CD4-positive, alpha-beta memory T cell (primary cell): ENCODE results near the gene GAP43. TPM values are rescaled to one million over a fixed set of nuclear protein-coding genes. Genes with fewer than 3 reads are reported as not detected.

ENCODE experiments used
- CTCF ChIA-PET: fragments of 350-600 bp; sonication (Branson Sonifier 250); formaldehyde crosslinking; loops from one replicate; lab custom pipeline; 2021; ENCODE audit warnings: inconsistent platforms; ENCODE audit not compliant: partially characterized antibody; lab: Charles Lee
- POLR2A ChIA-PET: fragments of 350-600 bp; sonication (Branson Sonifier 250); formaldehyde crosslinking; loops from one replicate; lab custom pipeline; 2021; ENCODE audit not compliant: partially characterized antibody; lab: Charles Lee
- DNase-seq, 5 donors: peaks; one replicate each; pipeline versions ENCODE4 v3.0.0 to v3.0.0-alpha.2; 2020 to 2022; ENCODE audit warnings: mixed read lengths in 1 of 5
- H3K27ac ChIP-seq: one replicate; pipeline ENCODE4 v1.7.0; 2013; ENCODE audit warnings: low read depth, low read length
- H3K27me3 ChIP-seq: 2 replicates; pipeline ENCODE4 v1.7.0; 2013; ENCODE audit warnings: mild to moderate bottlenecking, low read length, moderate library complexity; ENCODE audit not compliant: insufficient read depth
- H3K36me3 ChIP-seq: 2 replicates; pipeline ENCODE4 v1.7.0; 2013; ENCODE audit warnings: mild to moderate bottlenecking, low read length, moderate library complexity; ENCODE audit not compliant: insufficient read depth
- H3K4me1 ChIP-seq: 2 replicates; pipeline ENCODE4 v1.7.0; 2013; ENCODE audit warnings: mild to moderate bottlenecking, low read length, moderate library complexity; ENCODE audit not compliant: insufficient read depth
- H3K4me3 ChIP-seq, 2 donors: one replicate each; pipeline ENCODE4 v1.7.0; 2013; ENCODE audit warnings: low read length in 2 of 2, mild to moderate bottlenecking in 1 of 2
- H3K9me3 ChIP-seq, 2 donors: one replicate each; pipeline ENCODE4 v1.7.0; 2013; ENCODE audit warnings: low read length in 2 of 2, control low read depth in 1 of 2; ENCODE audit not compliant: control insufficient read depth in 1 of 2
- H3K27ac Mint-ChIP-seq, 7 donors: one replicate each; pipeline ENCODE4 v1.8.0; 2020 to 2021; ENCODE audit warnings: mixed read lengths in 7 of 7, mild to moderate bottlenecking in 6 of 7, inconsistent platforms in 3 of 7, moderate library complexity in 3 of 7
- H3K27me3 Mint-ChIP-seq, 2 donors: one replicate each; pipeline ENCODE4 v1.8.0; 2020 to 2021; ENCODE audit warnings: mixed read lengths in 2 of 2
- H3K36me3 Mint-ChIP-seq, 2 donors: one replicate each; pipeline ENCODE4 v1.8.0; 2020 to 2021; ENCODE audit warnings: mixed read lengths in 2 of 2, inconsistent platforms in 1 of 2, mild to moderate bottlenecking in 1 of 2
- H3K4me1 Mint-ChIP-seq, 4 donors: one replicate each; pipeline ENCODE4 v1.8.0; 2020 to 2021; ENCODE audit warnings: mixed read lengths in 4 of 4, mild to moderate bottlenecking in 1 of 4
- H3K4me3 Mint-ChIP-seq, 8 donors: one replicate each; pipeline ENCODE4 v1.8.0; 2020 to 2021; ENCODE audit warnings: mixed read lengths in 8 of 8, mild to moderate bottlenecking in 7 of 8, moderate library complexity in 6 of 8, inconsistent platforms in 3 of 8
- H3K9me3 Mint-ChIP-seq, 8 donors: one replicate each; pipeline ENCODE4 v1.8.0; 2020 to 2021; ENCODE audit warnings: mixed read lengths in 8 of 8, mild to moderate bottlenecking in 5 of 8, inconsistent platforms in 3 of 8, moderate library complexity in 1 of 8
- intact Hi-C: fragments of 100-400 bp; cut with micrococcal nuclease; formaldehyde crosslinking; loops from one replicate; pipeline ENCODE4 v1.15.1; 2023
- polyA plus RNA-seq, 2 donors: library from polyadenylated mRNA; unstranded; fragments of 300-500 nt; fragmentation: Illumina TruSeq; gene quantifications; one replicate each; pipeline ENCODE4 v1.2.3, GENCODE V29; 2021
- total RNA-seq, 2 experiments: library from RNA; stranded (reverse); gene quantifications; one replicate each; pipeline ENCODE4 v1.2.3, GENCODE V29; 2021

GAP43 gene
- total and polyA plus RNA-seq, 4 experiments from 2014 or later = not detected

- Histone ChIP-seq H3K27ac (no peak overlapping the region), H3K4me1 (peaks cover 28% of the 10 kb centered on the region), H3K27me3 (no peaks in the 10 kb centered on the region), H3K36me3 (no peaks in the 10 kb centered on the region), H3K4me3 (no peak overlapping the region), H3K9me3 (no peaks in the 10 kb centered on the region)
- ChIA-PET CTCF (interaction anchor here (1.0 to 1.9 kb wide), 3 partner anchors 14 to 127 kb away, joined by 3 to 9 read pairs (median 7); no protein-coding TSS in a partner anchor), POLR2A (interaction anchor here (1.0 to 2.7 kb wide), 2 partner anchors 127 to 510 kb away, joined by 3 to 10 read pairs; partner anchors contain the start of gene ZBTB20)
- H3K27me3 Mint-ChIP-seq = no peaks in the 10 kb centered on the region
- H3K4me3 Mint-ChIP-seq = peak overlapping the region; percentile 8 to 77 (median 62)
- no peaks in the 10 kb centered on the region for H3K9me3 Mint-ChIP-seq
- DNase-seq = no peak
- intact Hi-C loops = loop anchor here (5.0 kb wide), 2 partner anchors 145 to 510 kb away; partner anchors contain the start of gene ZBTB20
- peak overlapping the region; percentile 50 to 90 (median 77) for H3K27ac Mint-ChIP-seq
- no peaks in the 10 kb centered on the region for H3K36me3 Mint-ChIP-seq
- peaks cover 16 to 32% (median 21%) of the 10 kb centered on the region in 4 donors for H3K4me1 Mint-ChIP-seq
Observed at GRCh38 chr3:115657168-115657567, 33.9 kb downstream of the GAP43 start.

- no peaks in the 10 kb centered on the region for H3K27me3 ChIP-seq
- H3K4me3 ChIP-seq = peak overlapping the region; percentile 61
- Mint-ChIP-seq H3K4me1 (peaks cover 16 to 32% (median 21%) of the 10 kb centered on the region in 4 donors), H3K27ac (peak overlapping the region; percentile 83 to 100 (median 99)), H3K36me3 (no peaks in the 10 kb centered on the region), H3K9me3 (no peaks in the 10 kb centered on the region), H3K4me3 (peak overlapping the region; percentile 91 to 98 (median 95)), H3K27me3 (no peaks in the 10 kb centered on the region)
- no peaks in the 10 kb centered on the region for H3K36me3 ChIP-seq
- DNase-seq = no peak
- ChIA-PET POLR2A (interaction anchor here (2.7 kb wide), 1 partner anchor 126 kb away, joined by 10 read pairs; no protein-coding TSS in a partner anchor), CTCF (interaction anchor here (1.0 to 1.9 kb wide), 2 partner anchors 36 to 126 kb away, joined by 7 to 9 read pairs; no protein-coding TSS in a partner anchor)
- H3K27ac ChIP-seq = peak overlapping the region; percentile 61
- intact Hi-C loops = loop anchor here (2.0 to 5.0 kb wide), 4 partner anchors 35 to 511 kb away; partner anchors contain the start of gene ZBTB20
- no peaks in the 10 kb centered on the region for H3K9me3 ChIP-seq
- peaks cover 28% of the 10 kb centered on the region for H3K4me1 ChIP-seq
Observed at GRCh38 chr3:115658032-115658336, 34.7 kb downstream of the GAP43 start.

- Histone ChIP-seq H3K36me3 (no peaks in the 10 kb centered on the region), H3K4me1 (peaks cover 28% of the 10 kb centered on the region), H3K4me3 (peak overlapping the region; percentile 61), H3K27ac (peak overlapping the region; percentile 61), H3K9me3 (no peaks in the 10 kb centered on the region), H3K27me3 (no peaks in the 10 kb centered on the region)
- Mint-ChIP-seq H3K27ac (peak overlapping the region; percentile 83 to 100 (median 99)), H3K4me1 (peaks cover 16 to 32% (median 21%) of the 10 kb centered on the region in 4 donors), H3K27me3 (no peaks in the 10 kb centered on the region), H3K4me3 (peak overlapping the region; percentile 91 to 98 (median 95)), H3K9me3 (no peaks in the 10 kb centered on the region), H3K36me3 (no peaks in the 10 kb centered on the region)
- ChIA-PET CTCF (interaction anchor here (1.9 kb wide), 1 partner anchor 126 kb away, joined by 9 read pairs; no protein-coding TSS in a partner anchor), POLR2A (interaction anchor here (0.6 to 2.7 kb wide), 4 partner anchors 125 to 493 kb away, joined by 3 to 10 read pairs (median 4); no protein-coding TSS in a partner anchor)
- intact Hi-C loops = loop anchor here (2.0 to 5.0 kb wide), 4 partner anchors 34 to 511 kb away; partner anchors contain the start of gene ZBTB20
- peak; percentile 62 to 76 (median 73) for DNase-seq
Observed at GRCh38 chr3:115658337-115659181, 35.2 kb downstream of the GAP43 start.

GRCh38 chr3:115659253-115660220 is 36.2 kb downstream of the GAP43 start:
- H3K4me1 ChIP-seq = peaks cover 28% of the 10 kb centered on the region
- DNase-seq = peak in 1 of 5 donors; percentile 6
- peak overlapping the region; percentile 74 to 100 (median 93) for H3K27ac Mint-ChIP-seq
- H3K36me3 Mint-ChIP-seq = no peaks in the 10 kb centered on the region
- H3K9me3 ChIP-seq = no peaks in the 10 kb centered on the region
- POLR2A ChIA-PET = interaction anchor here (0.6 to 2.7 kb wide), 4 partner anchors 125 to 494 kb away, joined by 3 to 10 read pairs (median 4); no protein-coding TSS in a partner anchor
- no peaks in the 10 kb centered on the region for H3K27me3 Mint-ChIP-seq
- no peaks in the 10 kb centered on the region for H3K9me3 Mint-ChIP-seq
- peak overlapping the region; percentile 75 to 96 (median 94) for H3K4me3 Mint-ChIP-seq
- H3K27ac ChIP-seq = no peak overlapping the region
- intact Hi-C loops = loop anchor here (2.0 to 5.0 kb wide), 4 partner anchors 33 to 512 kb away; partner anchors contain the start of gene ZBTB20
- CTCF ChIA-PET = interaction anchor here (1.9 kb wide), 1 partner anchor 125 kb away, joined by 9 read pairs; no protein-coding TSS in a partner anchor
- no peaks in the 10 kb centered on the region for H3K27me3 ChIP-seq
- H3K4me3 ChIP-seq = peak overlapping the region in 1 of 2 donors; percentile 61
- peaks cover 16 to 32% (median 21%) of the 10 kb centered on the region in 4 donors for H3K4me1 Mint-ChIP-seq
- no peaks in the 10 kb centered on the region for H3K36me3 ChIP-seq

- no peaks in the 10 kb centered on the region for H3K9me3 Mint-ChIP-seq
- H3K27me3 ChIP-seq = no peaks in the 10 kb centered on the region
- POLR2A ChIA-PET = interaction anchor here (0.7 kb wide), 1 partner anchor 167 kb away, joined by 4 read pairs; no protein-coding TSS in a partner anchor
- H3K9me3 ChIP-seq = no peaks in the 10 kb centered on the region
- H3K27ac ChIP-seq = no peak overlapping the region
- H3K27me3 Mint-ChIP-seq = no peaks in the 10 kb centered on the region
- no peak for DNase-seq
- CTCF ChIA-PET = interaction anchor here (0.9 kb wide), 1 partner anchor 8 kb away, joined by 3 read pairs; no protein-coding TSS in a partner anchor
- H3K4me1 ChIP-seq = peaks cover 28% of the 10 kb centered on the region
- no peaks in the 10 kb centered on the region for H3K36me3 ChIP-seq
- H3K4me3 Mint-ChIP-seq = peak overlapping the region in 1 of 8 donors; percentile 8
- H3K36me3 Mint-ChIP-seq = no peaks in the 10 kb centered on the region
- no peak overlapping the region for H3K4me3 ChIP-seq
- peaks cover 16 to 32% (median 21%) of the 10 kb centered on the region in 4 donors for H3K4me1 Mint-ChIP-seq
- H3K27ac Mint-ChIP-seq = peak overlapping the region; percentile 2 to 83 (median 58)
- intact Hi-C loops = no loop called here
Observed at GRCh38 chr3:115660646-115661337, 37.5 kb downstream of the GAP43 start.

- H3K27me3 ChIP-seq = no peaks in the 10 kb centered on the region
- H3K36me3 Mint-ChIP-seq = no peaks in the 10 kb centered on the region
- ChIA-PET CTCF (interaction anchor here (0.6 kb wide), 1 partner anchor 32 kb away, joined by 3 read pairs; no protein-coding TSS in a partner anchor), POLR2A (interaction anchor here (0.6 kb wide), 1 partner anchor 1738 kb away, joined by 3 read pairs; no protein-coding TSS in a partner anchor)
- intact Hi-C loops = no loop called here
- H3K36me3 ChIP-seq = no peaks in the 10 kb centered on the region
- peaks cover 11 to 25% (median 16%) of the 10 kb centered on the region in 4 donors for H3K4me1 Mint-ChIP-seq
- peaks cover 19% of the 10 kb centered on the region for H3K4me1 ChIP-seq
- no peak overlapping the region for H3K4me3 ChIP-seq
- DNase-seq = no peak
- H3K9me3 ChIP-seq = no peaks in the 10 kb centered on the region
- H3K27ac ChIP-seq = no peak overlapping the region
- H3K27ac Mint-ChIP-seq = peak overlapping the region in 1 of 7 donors; percentile 39
- H3K9me3 Mint-ChIP-seq = no peaks in the 10 kb centered on the region
- H3K4me3 Mint-ChIP-seq = no peak overlapping the region
- no peaks in the 10 kb centered on the region for H3K27me3 Mint-ChIP-seq
Observed at GRCh38 chr3:115662356-115662755, 39.0 kb downstream of the GAP43 start.
